Endothelial cell of umbilical vein (primary cell): ENCODE results near the gene BMPR1B. TPM values are rescaled to one million over a fixed set of nuclear protein-coding genes. Genes with fewer than 3 reads are reported as not detected.

Source experiments
- BruUV-seq: library from RNA; stranded (reverse); fragments of 400-500 nt; replicated peaks from 2 replicates; lab custom pipeline; 2021; lab: Mats Ljungman, UMichigan
- CTCF ChIA-PET: fragments of 300-600, 350-600 bp; sonication (Branson Sonifier 250); formaldehyde crosslinking; loops from one replicate; lab custom pipeline; 2021; ENCODE audit warnings: antibody characterized with exemption, inconsistent platforms; lab: Charles Lee
- POLR2A ChIA-PET: fragments of 300-600, 350-600 bp; sonication (Branson Sonifier 250); formaldehyde crosslinking; loops from one replicate; lab custom pipeline; 2021; ENCODE audit warnings: antibody characterized with exemption, inconsistent platforms; lab: Charles Lee
- DNase-seq: peaks from one replicate; pipeline ENCODE4 v3.0.0-alpha.2; 2011; ENCODE audit warnings: low read depth, low spot score
- FAIRE-seq: peaks from 2 replicates; lab custom pipeline; 2011; peaks lifted over from hg19 to GRCh38; lab: Jason Lieb, UNC
- H2AFZ ChIP-seq: 2 replicates; pipeline ENCODE4 v1.6.0; 2012; ENCODE audit warnings: low read depth, low read length, control low read depth, inconsistent platforms
- H3K27ac ChIP-seq: 2 replicates; pipeline ENCODE4 v1.5.1; 2011; ENCODE audit warnings: low read depth, mild to moderate bottlenecking, control low read depth, low read length, moderate library complexity; ENCODE audit not compliant: insufficient read depth
- H3K27me3 ChIP-seq, 2 experiments: 2 replicates each; pipeline versions ENCODE4 v1.6.0 to v1.6.1; 2011; ENCODE audit warnings: low read length in 2 of 2, mixed read lengths in 1 of 2; ENCODE audit not compliant: control insufficient read depth in 2 of 2, insufficient read depth in 2 of 2
- H3K36me3 ChIP-seq, 2 experiments: 2 replicates in 1 of 2; 3 replicates in 1 of 2; pipeline ENCODE4 v1.5.1; 2011; ENCODE audit warnings: low read length in 2 of 2, mild to moderate bottlenecking in 1 of 2, moderate library complexity in 1 of 2; ENCODE audit not compliant: control insufficient read depth in 2 of 2, insufficient read depth in 2 of 2; ENCODE audit errors: extremely low read depth in 1 of 2
- H3K4me1 ChIP-seq: 3 replicates; pipeline ENCODE4 v1.5.1; 2011; ENCODE audit warnings: mild to moderate bottlenecking, low read length; ENCODE audit not compliant: control insufficient read depth, insufficient read depth; ENCODE audit errors: extremely low read depth
- H3K4me2 ChIP-seq: 2 replicates; pipeline ENCODE4 v1.6.1; 2011; ENCODE audit warnings: low read length, control low read depth, mixed read lengths; ENCODE audit not compliant: insufficient read depth
- H3K4me3 ChIP-seq, 3 experiments: fragments of 200-600 bp in 1 of 3; sonication (generic), shearing (Covaris generic) in 1 of 3; replicated peaks in 1 of 3; 2 replicates each; pipeline ENCODE4 v1.5.1; 2011 to 2016; ENCODE audit warnings: control low read depth in 3 of 3, low read length in 3 of 3, mild to moderate bottlenecking in 2 of 3, inconsistent platforms in 1 of 3, low read depth in 1 of 3, moderate library complexity in 1 of 3; ENCODE audit not compliant: insufficient read depth in 1 of 3
- H3K79me2 ChIP-seq: 2 replicates; pipeline ENCODE4 v1.6.0; 2012; ENCODE audit warnings: low read length, inconsistent platforms; ENCODE audit not compliant: control insufficient read depth, insufficient read depth
- H3K9ac ChIP-seq: replicated peaks from 2 replicates; pipeline ENCODE3; 2011; ENCODE audit warnings: low read length, control low read depth; ENCODE audit not compliant: insufficient read depth; ENCODE audit errors: extremely low read depth
- H3K9me1 ChIP-seq: replicated peaks from 3 replicates; pipeline ENCODE4 v1.6.0; 2011; ENCODE audit warnings: mild to moderate bottlenecking, low read length; ENCODE audit not compliant: control insufficient read depth, insufficient read depth; ENCODE audit errors: extremely low read depth
- H3K9me3 ChIP-seq: replicated peaks from 2 replicates; pipeline ENCODE4 v1.5.1; 2012; ENCODE audit warnings: low read length, inconsistent platforms; ENCODE audit not compliant: control insufficient read depth, insufficient read depth
- H4K20me1 ChIP-seq: replicated peaks from 2 replicates; pipeline ENCODE3; 2011; ENCODE audit warnings: mild to moderate bottlenecking, low read length; ENCODE audit not compliant: control insufficient read depth, insufficient read depth; ENCODE audit errors: extremely low read depth
- CTCF ChIP-seq, 2 donors: IDR thresholded peaks; 1 replicate in 1 of 2; 2 replicates in 1 of 2; pipeline ENCODE4 v1.5.1; 2011; ENCODE audit warnings: low read length in 2 of 2, mild to moderate bottlenecking in 2 of 2, moderate library complexity in 2 of 2, control low read depth in 1 of 2, inconsistent platforms in 1 of 2, low read depth in 1 of 2; ENCODE audit not compliant: insufficient read depth in 1 of 2; ENCODE audit errors: extremely low read depth in 1 of 2
- EZH2 ChIP-seq: IDR thresholded peaks from 2 replicates; pipeline ENCODE4 v1.6.1; 2012; ENCODE audit warnings: borderline replicate concordance, low read depth, mild to moderate bottlenecking, moderate library complexity, low read length, inconsistent platforms; ENCODE audit not compliant: severe bottlenecking
- FOS ChIP-seq: IDR thresholded peaks from 2 replicates; pipeline ENCODE4 v1.6.1; 2011; ENCODE audit warnings: mild to moderate bottlenecking, low read length, moderate library complexity, borderline replicate concordance; ENCODE audit not compliant: insufficient read depth
- GATA2 ChIP-seq: IDR thresholded peaks from 2 replicates; pipeline ENCODE4 v1.7.0; 2011; ENCODE audit warnings: low read depth, mild to moderate bottlenecking, moderate library complexity, mixed read lengths, low read length; ENCODE audit not compliant: insufficient read length, insufficient read depth
- JUN ChIP-seq: IDR thresholded peaks from 2 replicates; pipeline ENCODE4 v1.6.1; 2011; ENCODE audit warnings: borderline replicate concordance, low read depth; ENCODE audit not compliant: insufficient read length, insufficient read depth
- MAX ChIP-seq: IDR thresholded peaks from 2 replicates; pipeline ENCODE4 v1.6.1; 2011; ENCODE audit not compliant: insufficient read depth, insufficient read length
- MYC ChIP-seq: IDR thresholded peaks from one replicate; pipeline ENCODE4 v1.6.1; 2011; ENCODE audit warnings: mild to moderate bottlenecking, low read depth, low read length
- POLR2A ChIP-seq: IDR thresholded peaks from 2 replicates; pipeline ENCODE4 v1.6.1; 2012; ENCODE audit warnings: low read depth, mild to moderate bottlenecking, control low read depth, low read length
- POLR2AphosphoS5 ChIP-seq: IDR thresholded peaks from 2 replicates; pipeline ENCODE4 v1.6.1; 2012; ENCODE audit warnings: low read depth, mild to moderate bottlenecking, control low read depth, low read length, moderate library complexity; ENCODE audit not compliant: insufficient read depth
- dilution Hi-C: fragments of 300-500 bp; cut with MboI; formaldehyde crosslinking; loops from one replicate; pipeline ENCODE4 v1.15.0; 2019; ENCODE audit warnings: low sequenced_read_pairs; ENCODE audit not compliant: extremely low pct_ligation_motif_present
- intact Hi-C: fragments of 100-400 bp; cut with micrococcal nuclease; formaldehyde crosslinking; loops from one replicate; pipeline ENCODE4 v1.10.0; 2022
- polyA plus RNA-seq, 4 experiments: library from polyadenylated mRNA; depleted of rRNA in 3 of 4; stranded (reverse) in 3 of 4; unstranded in 1 of 4; fragments of >200 nt; gene quantifications; 2 replicates each; pipeline versions ENCODE4 v1.2.1 to v1.2.3, GENCODE V29; 2011 to 2012; ENCODE audit warnings: missing spikeins in 1 of 4
- total RNA-seq: library from RNA; stranded (reverse); gene quantifications from 2 replicates; pipeline ENCODE4 v1.2.3, GENCODE V29; 2021

Gene BMPR1B
- total and polyA plus RNA-seq, 2 donors (not counting 3 experiments of a cell fraction or from before 2014, with no cell fraction given), result 0.28 to 2.1 TPM

GRCh38 chr4:94936854-94937253, 179.1 kb downstream of the BMPR1B start:
- POLR2A ChIA-PET, result no interaction called here
- Histone ChIP-seq H3K9me3 (no peaks in the 10 kb centered on the region), H2AFZ (no peak overlapping the region), H3K4me3 (no peak overlapping the region), H3K79me2 (no peaks in the 10 kb centered on the region), H3K9me1 (no peaks in the 10 kb centered on the region), H3K27me3 (no peaks in the 10 kb centered on the region), H3K36me3 (no peaks in the 10 kb centered on the region), H3K4me2 (no peak overlapping the region), H3K27ac (no peak overlapping the region), H3K4me1 (peaks cover 2% of the 10 kb centered on the region), H3K9ac (no peak overlapping the region), H4K20me1 (no peaks in the 10 kb centered on the region)
- CTCF ChIA-PET, result interaction anchor here (1.3 kb wide), 1 partner anchor 12 kb away, joined by 3 read pairs; no protein-coding TSS in a partner anchor
- no TSS peak for BruUV-seq
- dilution Hi-C loops, result no loop called here
- intact Hi-C loops, result no loop called here
- FAIRE-seq, result no peak
- DNase-seq, result no peak
- TF ChIP-seq POLR2A (no peak), FOS (no peak), CTCF (IDR thresholded peaks at IDR 0.05; ENCODE audit: extremely low read depth in 1 of 2, insufficient read depth in 1 of 2, low read depth in 1 of 2, low read length in 2 of 2) (no peak), EZH2 (no peak), JUN (no peak), MYC (no peak), MAX (no peak), POLR2AphosphoS5 (no peak), GATA2 (no peak)
